GM19043 (cell line): ENCODE data around the gene DDX43.
"Not testable (repeated sequence)": the region's sequence is repeated elsewhere in the genome, so short reads cannot be mapped to it uniquely, and the experiment has no call there.

Experiments
- ATAC-seq: cut with Tn5 transposase; IDR thresholded peaks from one replicate; pipeline ENCODE4 v1.9.1; 2021; ENCODE audit warnings: low read depth; ENCODE audit not compliant: unreplicated experiment

DDX43 gene

GRCh38 chr6:73388433-73388799, 6.2 kb upstream of the DDX43 start:
- ATAC-seq: peak; percentile 7

DNA sequence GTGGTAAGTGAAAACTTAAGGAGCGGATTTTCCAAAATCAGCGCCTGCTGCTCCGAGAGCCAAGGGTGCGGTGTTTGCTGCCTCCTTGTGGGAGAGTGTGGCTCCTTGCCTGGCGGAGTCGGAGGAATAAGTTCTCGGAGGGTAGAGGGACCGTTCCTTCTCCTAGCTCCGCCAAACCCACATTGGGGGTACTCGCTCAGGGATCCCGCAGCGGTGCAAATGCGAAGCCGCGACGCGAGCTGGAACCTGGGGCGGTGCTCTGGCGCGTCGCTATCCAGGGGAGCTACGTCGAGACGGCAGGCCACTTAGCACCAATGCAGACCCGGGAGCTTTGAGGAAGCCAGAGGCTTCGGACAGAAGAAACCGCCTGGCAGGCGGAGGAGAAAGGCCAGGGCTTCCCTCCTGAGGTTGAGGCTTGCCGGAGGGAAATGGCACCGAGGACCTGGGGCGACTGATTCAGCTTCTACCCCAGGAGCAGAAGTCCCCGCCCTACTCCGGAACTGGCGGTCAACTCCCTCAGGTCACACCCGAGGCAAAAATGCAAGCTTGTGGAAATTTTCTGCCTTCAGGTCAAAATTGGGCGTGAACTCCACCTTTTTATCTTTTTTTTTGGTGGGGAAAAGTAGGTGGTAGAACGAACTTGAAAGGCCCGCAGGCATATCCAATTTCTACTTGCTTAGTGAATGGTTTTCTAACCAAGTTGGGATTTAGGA, 5.7 kb upstream of the DDX43 start:
- ATAC-seq: peak; percentile 78

DNA sequence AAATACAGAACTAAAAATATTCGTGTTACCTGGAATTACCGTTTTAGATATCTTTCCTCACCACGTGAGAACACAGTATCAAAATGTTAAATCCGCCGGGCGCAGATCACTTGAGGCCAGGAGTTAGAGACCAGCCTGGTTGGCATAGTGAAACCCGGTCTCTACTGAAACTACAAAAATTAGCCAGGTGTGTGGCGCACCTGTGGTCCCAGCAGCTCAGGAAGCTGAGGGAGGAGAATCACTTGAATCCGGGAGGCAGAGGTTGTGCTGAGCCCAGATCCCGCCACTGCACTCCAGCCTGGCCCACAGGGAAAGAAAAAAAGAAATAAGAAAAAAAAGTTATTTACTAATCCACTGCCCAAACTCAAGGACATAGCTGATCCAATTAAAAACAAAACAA, 4.8 kb upstream of the DDX43 start:
- ATAC-seq: no peak

DNA sequence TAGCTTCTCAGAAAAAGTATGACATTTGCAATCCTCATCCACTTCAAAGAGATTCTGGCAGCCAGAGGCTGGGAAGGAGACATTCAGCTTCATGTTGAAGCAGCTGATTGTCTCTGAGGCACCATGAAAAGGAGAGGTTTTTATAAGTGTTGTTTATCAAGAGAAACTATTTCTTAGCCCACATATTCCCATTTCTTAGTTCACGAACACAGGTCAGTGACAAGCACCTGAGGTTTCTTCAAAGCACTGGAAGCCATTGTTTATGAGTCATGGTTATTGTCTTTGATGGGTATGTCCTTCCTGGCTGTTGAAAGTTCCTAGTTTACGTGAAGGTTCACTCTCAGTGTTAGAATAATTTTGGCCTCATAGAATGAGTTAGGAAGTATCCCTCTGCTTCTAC, 3.0 kb upstream of the DDX43 start:
- ATAC-seq: no peak

GRCh38 chr6:73392188-73392587, 2.4 kb upstream of the DDX43 start:
- ATAC-seq: not testable (repeated sequence)

DNA sequence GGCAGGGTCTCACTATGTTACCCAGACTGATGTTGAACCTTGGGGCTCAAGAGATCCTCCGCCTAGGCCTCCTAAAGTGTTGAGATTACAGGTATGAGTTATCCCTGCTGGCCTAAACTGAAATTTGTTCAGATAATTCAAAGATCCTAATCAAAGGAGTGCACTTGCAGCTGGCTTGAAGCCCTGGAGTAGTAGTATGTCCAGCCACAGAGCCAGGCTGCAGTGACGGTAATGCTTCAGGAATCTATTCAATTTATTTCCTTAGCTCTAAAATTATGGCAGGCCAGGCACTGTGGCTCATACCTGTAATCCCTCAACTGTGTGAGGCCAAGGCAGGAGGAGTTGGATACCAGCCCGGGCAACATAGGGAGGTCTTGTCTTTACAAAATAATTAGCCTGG, 1.4 kb upstream of the DDX43 start:
- no peak for ATAC-seq

DNA sequence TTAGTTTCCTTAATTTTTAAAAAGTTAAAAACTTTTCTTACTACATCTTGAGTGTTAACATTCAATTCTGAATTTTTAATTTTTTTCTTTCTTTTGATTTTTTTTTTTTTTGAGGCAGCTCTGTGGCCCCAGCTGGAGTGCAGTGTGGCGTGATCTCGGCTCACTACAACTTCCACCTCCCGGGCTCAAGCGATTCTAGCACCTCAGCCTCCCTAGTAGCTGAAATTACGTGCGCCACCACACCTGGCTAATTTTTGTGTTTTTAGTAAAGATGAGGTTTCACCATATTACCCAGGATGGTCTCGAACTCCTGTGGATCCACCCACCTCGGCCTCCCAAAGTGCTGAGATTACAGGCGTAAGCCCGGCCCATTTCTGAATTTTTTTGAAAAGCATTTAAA, 1.2 kb downstream of the DDX43 start:
- no peak for ATAC-seq

GRCh38 chr6:73400656-73401055, 6.0 kb downstream of the DDX43 start:
- no peak for ATAC-seq

- ATAC-seq: no peak
These were observed 14.8 kb downstream of the DDX43 start for GRCh38 chr6:73409395-73409794.

- ATAC-seq: no peak
These were observed 18.5 kb downstream of the DDX43 start for GRCh38 chr6:73413102-73413501.

DNA sequence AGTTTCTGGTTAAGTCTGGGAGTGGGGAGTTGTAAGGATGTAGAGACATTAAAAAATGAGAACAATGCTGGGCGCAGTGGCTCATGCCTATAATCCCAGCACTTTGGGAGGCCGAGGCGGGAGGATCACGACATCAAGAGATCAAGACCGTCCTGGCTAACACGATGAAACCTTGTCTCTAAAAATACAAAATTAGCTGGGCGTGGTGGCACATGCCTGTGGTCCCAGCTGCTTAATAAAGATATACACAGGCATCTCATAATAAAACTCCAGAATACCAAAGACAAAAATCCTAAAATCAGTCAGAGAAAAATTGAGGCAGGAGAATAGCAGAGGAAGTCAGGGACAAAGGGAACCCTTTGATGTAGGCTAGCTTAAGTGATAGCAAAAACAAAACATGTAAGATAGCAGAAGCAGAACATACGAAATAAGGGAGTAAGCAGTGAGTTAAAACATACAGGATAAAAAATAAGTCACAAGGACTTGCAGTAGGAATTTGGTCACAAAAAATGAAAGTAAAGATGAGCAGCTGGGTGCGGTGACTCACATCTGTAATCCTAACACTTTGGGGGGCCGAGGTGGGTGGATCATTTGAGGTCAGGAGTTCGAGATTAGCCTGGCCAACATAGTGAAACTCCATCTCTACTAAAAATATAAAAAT, 23.6 kb downstream of the DDX43 start:
- ATAC-seq: no peak

GRCh38 chr6:73421534-73421933, 26.9 kb downstream of the DDX43 start:
- ATAC-seq: no peak

DNA sequence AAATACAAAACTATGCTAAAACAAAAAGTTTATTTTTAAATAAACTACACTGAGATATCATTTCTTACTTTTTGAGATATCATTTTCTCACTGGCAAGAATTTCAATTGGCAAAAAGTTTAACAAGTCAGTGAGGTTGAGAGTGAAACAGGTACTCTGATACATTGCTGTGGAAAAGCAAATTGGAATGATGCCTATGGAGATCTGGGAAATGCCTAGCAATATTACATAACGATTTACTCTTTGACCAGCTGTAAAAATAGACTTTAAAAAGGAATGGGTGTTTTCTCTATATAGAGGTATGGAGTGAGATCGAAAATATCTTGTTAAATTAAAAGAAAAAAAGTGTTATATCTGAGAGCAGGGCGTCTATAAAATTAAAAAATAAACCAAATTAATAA, 40.6 kb downstream of the DDX43 start:
- no peak for ATAC-seq

DNA sequence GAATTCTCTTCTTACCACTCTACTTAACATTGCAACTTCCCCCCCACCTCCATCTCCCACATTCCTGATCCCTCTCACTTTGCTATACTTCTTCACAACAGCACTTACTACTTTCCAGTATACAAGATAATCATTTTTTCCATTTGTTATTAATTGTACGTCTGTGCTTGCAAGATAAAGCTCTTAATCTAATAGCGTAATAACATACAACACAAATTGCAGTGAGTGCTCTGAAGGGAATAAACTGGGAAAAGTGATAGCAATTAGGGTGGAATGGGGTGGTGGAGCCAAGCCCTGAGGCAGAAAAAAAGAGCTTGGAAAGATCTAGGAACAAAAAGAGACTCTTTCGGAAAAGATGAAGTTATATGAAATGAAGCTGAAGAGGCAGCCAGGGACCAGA, 48.9 kb downstream of the DDX43 start:
- ATAC-seq: no peak

DNA sequence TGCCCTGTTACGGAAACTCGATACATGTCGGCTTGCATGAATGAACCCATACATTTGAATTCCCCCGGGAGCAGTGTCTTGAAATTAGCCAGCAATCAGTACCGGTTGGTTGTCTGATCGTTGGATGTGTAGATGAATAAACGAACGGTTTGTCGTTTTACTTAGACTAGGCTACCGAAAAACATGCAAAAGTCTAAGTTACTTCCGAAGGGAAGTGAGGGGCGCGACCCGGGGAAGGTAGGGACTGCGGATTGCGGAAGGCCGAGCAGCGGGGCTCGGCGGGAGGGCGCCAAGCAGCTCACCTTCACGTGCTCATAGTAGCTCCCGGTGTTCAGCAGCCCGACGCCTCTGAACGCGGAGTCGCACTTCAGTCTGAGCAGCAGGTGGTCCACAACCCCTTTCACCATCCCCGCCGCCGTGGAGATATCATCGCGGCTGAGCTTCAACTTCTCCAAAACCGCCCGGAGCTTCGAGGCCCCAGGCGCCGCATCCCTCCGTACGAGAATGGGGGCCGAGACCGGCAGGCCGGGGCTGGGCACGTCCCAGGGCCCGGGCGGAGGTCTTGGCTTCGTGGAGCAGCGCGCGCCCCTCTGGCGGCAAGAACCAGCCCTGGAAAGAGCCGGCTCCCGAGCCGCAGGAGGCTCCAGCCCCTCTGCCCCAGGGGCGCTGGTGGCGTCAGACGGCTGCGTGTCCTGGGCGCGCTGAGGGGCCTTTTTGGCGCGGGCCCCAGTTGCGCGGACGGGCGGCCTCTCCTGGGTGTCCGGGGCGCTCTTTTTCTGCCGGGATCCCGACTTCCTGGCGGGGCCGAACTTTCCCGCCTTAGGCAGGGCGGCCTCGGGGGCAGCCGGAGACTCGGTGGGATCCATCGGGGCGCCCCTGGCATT, 56.8 kb downstream of the DDX43 start:
- peak; percentile 46 for ATAC-seq

DNA sequence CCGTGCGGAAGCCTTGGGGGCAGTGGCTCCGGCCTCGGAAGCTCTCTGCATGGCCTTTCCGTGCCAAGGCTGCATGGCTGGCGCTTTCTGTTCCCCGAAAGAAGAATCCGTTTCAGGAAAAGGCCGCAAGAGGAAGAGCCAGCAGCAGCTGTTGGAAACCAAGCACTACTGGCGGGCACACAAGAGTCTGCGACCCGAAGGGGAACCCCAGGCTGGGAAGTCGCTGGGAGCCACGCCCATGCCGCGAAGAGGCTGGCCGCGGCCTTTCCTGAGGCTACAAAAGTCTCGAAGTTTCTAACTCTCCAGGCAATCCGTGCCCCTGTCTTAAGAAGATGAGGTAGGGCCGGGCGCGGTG, 57.5 kb downstream of the DDX43 start, which contains the start of gene CGAS:
Gene CGAS (minus strand): TSS at position 191 of the 355 bp plus-strand sequence. CDS start 116 bp downstream, at position 75.
- ATAC-seq: peak; percentile 62

GRCh38 chr6:73455865-73456629, 61.4 kb downstream of the DDX43 start:
- ATAC-seq: no peak

DNA sequence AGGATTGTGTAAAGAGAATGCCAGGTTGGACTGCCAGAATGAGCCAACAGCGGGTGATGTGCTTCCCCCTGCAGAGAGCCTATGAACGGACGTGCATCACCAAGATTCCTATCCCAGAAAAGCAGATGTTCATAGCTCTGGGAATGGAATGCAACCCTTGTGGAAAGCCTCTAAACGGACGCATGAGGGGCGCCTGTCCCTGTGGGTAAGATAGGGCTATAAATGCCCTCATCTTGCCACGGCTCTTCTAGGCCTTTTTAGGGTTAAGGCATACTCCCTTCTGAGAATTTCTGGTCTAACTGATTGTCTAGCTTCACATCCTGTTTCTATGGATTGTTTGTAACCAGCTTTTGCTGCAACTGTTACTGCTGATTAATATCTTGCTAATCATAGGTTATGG, 64.8 kb downstream of the DDX43 start:
- ATAC-seq: not testable (repeated sequence)

- ATAC-seq: no peak
These were observed 65.4 kb downstream of the DDX43 start for GRCh38 chr6:73460056-73460455.

DNA sequence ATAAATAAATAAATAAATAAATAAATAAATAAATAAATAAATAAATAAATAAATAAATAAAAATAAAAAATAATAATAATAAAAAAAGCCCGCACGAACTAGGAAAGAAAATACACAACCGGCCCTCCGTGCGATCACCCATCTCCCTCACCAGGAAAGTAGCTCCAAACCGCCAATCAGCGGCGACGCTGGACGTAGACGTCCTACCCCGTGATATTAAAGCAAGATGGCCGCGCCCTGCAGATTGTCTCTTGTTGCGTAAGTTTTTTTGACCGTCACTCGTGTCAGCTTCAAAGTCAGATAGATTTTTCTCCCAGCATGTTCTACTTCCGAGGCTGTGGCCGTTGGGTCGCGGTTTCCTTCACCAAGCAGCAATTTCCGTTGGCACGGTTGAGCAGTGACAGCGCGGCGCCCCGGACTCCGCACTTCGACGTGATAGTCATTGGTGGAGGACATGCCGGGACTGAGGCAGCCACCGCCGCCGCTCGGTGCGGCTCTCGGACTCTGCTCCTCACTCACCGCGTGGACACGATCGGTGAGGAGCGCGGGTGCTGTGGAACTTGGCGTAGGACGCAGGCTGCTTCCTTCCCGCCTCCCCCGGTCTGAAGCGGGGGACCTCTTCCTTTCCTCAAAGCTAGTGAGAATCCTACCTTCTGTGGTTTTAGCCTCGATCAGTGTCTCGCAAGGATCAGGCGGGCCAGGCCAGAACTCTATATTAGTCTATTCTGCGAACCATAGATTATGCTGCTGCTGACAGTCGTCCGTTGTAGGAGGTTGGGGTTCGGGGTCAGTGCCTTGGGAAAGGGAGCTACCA, 67.1 kb downstream of the DDX43 start, which contains the start of gene MTO1:
Gene MTO1 (plus strand): TSS at position 201 of the 814 bp plus-strand sequence. CDS start 118 bp downstream, at position 319.
- peak; percentile 94 for ATAC-seq
